ENCODE data around the gene DNAH7. TPM values are rescaled to one million over a fixed set of nuclear protein-coding genes. Genes with fewer than 3 reads are reported as not detected.

The DNAH7 gene
- total and polyA plus RNA-seq, 2 of the 8 experiments (the other 6 are each of a cell fraction or from before 2014, with no cell fraction given): 0.07 to 0.08 TPM

DNA sequence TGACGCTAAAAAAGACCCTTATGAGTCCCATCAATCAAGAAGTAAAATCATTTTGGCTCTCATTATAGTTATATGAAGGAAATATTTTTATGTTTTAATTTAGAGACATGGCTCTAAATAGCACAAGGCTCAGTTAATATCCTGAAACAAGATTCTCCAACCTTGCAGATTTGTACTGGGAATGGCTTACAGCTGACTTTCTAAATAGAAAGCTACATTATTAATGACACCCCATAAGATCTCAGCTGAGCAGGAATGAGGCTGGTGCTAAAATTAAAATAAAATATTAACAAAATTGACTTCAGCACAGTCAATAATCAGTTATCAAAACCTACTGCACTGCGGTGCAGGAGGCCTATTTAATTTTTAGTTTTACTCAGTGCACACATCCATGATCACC, 274.8 kb downstream of the DNAH7 start:
- H3K4me3 ChIP-seq (ENCODE audit: extremely low read depth in 1 of 4, insufficient read depth in 2 of 4, low read depth in 3 of 4, low read length in 4 of 4): no peak overlapping the region
- no peak overlapping the region for H4K5ac ChIP-seq (ENCODE audit: insufficient read length, low read depth, low read length)
- FAIRE-seq (no peak), DNase-seq (ENCODE audit: low read depth in 1 of 2, low spot score in 2 of 2) (no peak)
- H3K23ac ChIP-seq (ENCODE audit: insufficient read length): no peak overlapping the region
- H2BK20ac ChIP-seq (ENCODE audit: low read length): no peak overlapping the region
- H3K4me2 ChIP-seq (ENCODE audit: insufficient read depth in 1 of 2, low read depth in 2 of 2, low read length in 2 of 2): no peak overlapping the region
- H3K14ac ChIP-seq (ENCODE audit: insufficient read length): no peak overlapping the region
- H2BK5ac ChIP-seq (ENCODE audit: low read depth, low read length): no peak overlapping the region
- no peaks in the 10 kb centered on the region for H4K20me1 ChIP-seq (replicated peaks in 1 of 2; ENCODE audit: control insufficient read depth in 1 of 2, insufficient read depth in 2 of 2, low read length in 2 of 2)
- no peak overlapping the region for H2AK5ac ChIP-seq (ENCODE audit: low read depth, low read length)
- no peak overlapping the region for H3K4ac ChIP-seq (replicated peaks; ENCODE audit: insufficient read length, low read depth, low read length)
- no peak overlapping the region for H2BK12ac ChIP-seq (ENCODE audit: low read depth, low read length)
- no peak overlapping the region for H3K56ac ChIP-seq (replicated peaks; ENCODE audit: insufficient read length, low read depth, low read length)
- H3K18ac ChIP-seq (ENCODE audit: extremely low read depth, low read length): no peak overlapping the region
- no peak overlapping the region for H3K9ac ChIP-seq (replicated peaks in 1 of 4; ENCODE audit: extremely low read depth in 1 of 4, low read depth in 3 of 4, low read length in 3 of 4)
- CTCF ChIA-PET (ENCODE audit: partially characterized antibody): interaction anchor here (0.6 kb wide), 1 partner anchor 632 kb away, joined by 3 read pairs; no protein-coding TSS in a partner anchor
- POLR2A ChIA-PET (ENCODE audit: partially characterized antibody): no interaction called here
- no peak overlapping the region for H4K91ac ChIP-seq (replicated peaks; ENCODE audit: insufficient read length, low read length)
- H2BK120ac ChIP-seq (replicated peaks; ENCODE audit: low read depth, low read length): no peak overlapping the region
- no peak overlapping the region for H3K27ac ChIP-seq (ENCODE audit: low read depth, low read length)
- H2BK15ac ChIP-seq (ENCODE audit: low read length): no peak overlapping the region
- no peaks in the 10 kb centered on the region; a peak in 2 of 8 replicates for H3K36me3 ChIP-seq (ENCODE audit: control insufficient read depth in 2 of 4, insufficient read depth in 4 of 4, low read length in 3 of 4)
- H3K23me2 ChIP-seq (ENCODE audit: low read depth, low read length): no peaks in the 10 kb centered on the region
- no peaks in the 10 kb centered on the region for H3K79me2 ChIP-seq (ENCODE audit: control insufficient read depth in 1 of 2, insufficient read depth in 2 of 2, low read length in 2 of 2)
- H4K8ac ChIP-seq (ENCODE audit: extremely low read depth, insufficient read depth, low read length): no peak overlapping the region
- no peaks in the 10 kb centered on the region for H3K79me1 ChIP-seq (ENCODE audit: low read depth, low read length)
- no peaks in the 10 kb centered on the region for H3K9me3 ChIP-seq (ENCODE audit: insufficient read depth in 2 of 2, low read depth in 1 of 2, low read length in 1 of 2)
- 90% methylated on average over 2 of the region's 2 CpGs; no CpG with 5 or more reads in 1 of the 2 experiments for WGBS, 2 experiments (ENCODE audit: extremely low coverage in 1 of 2, insufficient coverage in 1 of 2, insufficient read length in 1 of 2, insufficient replicate concordance in 2 of 2, low coverage in 1 of 2, low lambda C conversion rate in 2 of 2, missing lambda C conversion rate in 1 of 2)
- no peaks in the 10 kb centered on the region for H3K27me3 ChIP-seq (replicated peaks in 1 of 4; ENCODE audit: control insufficient read depth in 3 of 4, extremely low read depth in 1 of 4, insufficient read depth in 3 of 4, low read length in 3 of 4)
- H3K4me1 ChIP-seq (replicated peaks in 1 of 4; ENCODE audit: control insufficient read depth in 3 of 4, insufficient read depth in 4 of 4, low read length in 3 of 4): no peaks in the 10 kb centered on the region
- H2AFZ ChIP-seq (ENCODE audit: low read length): no peak overlapping the region
- no peak for TF ChIP-seq CHD2 (IDR thresholded peaks at IDR 0.05; ENCODE audit: low read length)
- no peak for TF ChIP-seq TAF7 (optimal IDR thresholded peaks at IDR 0.05; ENCODE audit: borderline replicate concordance, low read depth, low read length)
- TF ChIP-seq SIX5 (IDR thresholded peaks at IDR 0.05; ENCODE audit: low read depth, low read length): no peak
- no peak for TF ChIP-seq FOSL1 (IDR thresholded peaks at IDR 0.05; ENCODE audit: insufficient read depth, low read depth, low read length)
- TF ChIP-seq TCF12 (IDR thresholded peaks at IDR 0.05; ENCODE audit: low read depth, low read length): no peak
- TF ChIP-seq ASH2L (IDR thresholded peaks at IDR 0.05; ENCODE audit: low read length): no peak
- no peak for TF ChIP-seq TEAD4 (IDR thresholded peaks at IDR 0.05; ENCODE audit: low read depth, low read length)
- no peak for TF ChIP-seq CHD1 (IDR thresholded peaks at IDR 0.05; ENCODE audit: low read depth, low read length)
- no peak for TF ChIP-seq ATF3 (IDR thresholded peaks at IDR 0.05; ENCODE audit: insufficient read depth, low read depth, low read length)
- TF ChIP-seq NRF1 (IDR thresholded peaks at IDR 0.05; ENCODE audit: low read depth, low read length): no peak
- no peak for TF ChIP-seq ZNF274 (IDR thresholded peaks at IDR 0.05; ENCODE audit: borderline replicate concordance, extremely low read depth, low read length)
- TF ChIP-seq SUZ12 (IDR thresholded peaks at IDR 0.05; ENCODE audit: low read length): no peak
- TF ChIP-seq, protein P1, sequence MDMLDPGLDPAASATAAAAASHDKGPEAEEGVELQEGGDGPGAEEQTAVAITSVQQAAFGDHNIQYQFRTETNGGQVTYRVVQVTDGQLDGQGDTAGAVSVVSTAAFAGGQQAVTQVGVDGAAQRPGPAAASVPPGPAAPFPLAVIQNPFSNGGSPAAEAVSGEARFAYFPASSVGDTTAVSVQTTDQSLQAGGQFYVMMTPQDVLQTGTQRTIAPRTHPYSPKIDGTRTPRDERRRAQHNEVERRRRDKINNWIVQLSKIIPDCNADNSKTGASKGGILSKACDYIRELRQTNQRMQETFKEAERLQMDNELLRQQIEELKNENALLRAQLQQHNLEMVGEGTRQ (IDR thresholded peaks at IDR 0.05; ENCODE audit: low read length): no peak
- no peak for TF ChIP-seq KDM1A (IDR thresholded peaks at IDR 0.05; ENCODE audit: borderline replicate concordance, low read length)
